H1 (cell line): Measurements from ENCODE around the gene SMO. TPM values are rescaled to one million over a fixed set of nuclear protein-coding genes. Genes with fewer than 3 reads are reported as not detected.

Experiments used
- CTCF ChIA-PET: fragments of 300-600 bp; sonication (Branson Sonifier 250); formaldehyde crosslinking; loops from one replicate; lab custom pipeline; 2021; ENCODE audit not compliant: partially characterized antibody; lab: Charles Lee
- POLR2A ChIA-PET: fragments of 300-600 bp; sonication (Branson Sonifier 250); formaldehyde crosslinking; loops from one replicate; lab custom pipeline; 2021; ENCODE audit warnings: inconsistent platforms; ENCODE audit not compliant: partially characterized antibody; lab: Charles Lee
- DNase-seq, 2 experiments: peaks; one replicate each; pipeline versions ENCODE4 v3.0.0 to v3.0.0-alpha.2; 2010 to 2022; ENCODE audit warnings: low spot score in 2 of 2, low read depth in 1 of 2, mixed read lengths in 1 of 2
- FAIRE-seq: peaks from 2 replicates; lab custom pipeline; 2011; peaks lifted over from hg19 to GRCh38; lab: Jason Lieb, UNC
- H2AFZ ChIP-seq: 2 replicates; pipeline ENCODE4 v1.8.1; 2012; ENCODE audit warnings: low read length, inconsistent platforms
- H2AK5ac ChIP-seq: 2 replicates; pipeline ENCODE4 v1.6.1; 2013; ENCODE audit warnings: low read depth, low read length
- H2BK120ac ChIP-seq: replicated peaks from 2 replicates; pipeline ENCODE3; 2013; ENCODE audit warnings: low read depth, low read length, inconsistent platforms
- H2BK12ac ChIP-seq: 2 replicates; pipeline ENCODE4 v1.6.1; 2013; ENCODE audit warnings: low read depth, low read length
- H2BK15ac ChIP-seq: 2 replicates; pipeline ENCODE4 v1.6.1; 2013; ENCODE audit warnings: low read length
- H2BK20ac ChIP-seq: 2 replicates; pipeline ENCODE4 v1.6.1; 2013; ENCODE audit warnings: low read length
- H2BK5ac ChIP-seq: 2 replicates; pipeline ENCODE4 v1.6.1; 2013; ENCODE audit warnings: low read depth, low read length
- H3K14ac ChIP-seq: 2 replicates; pipeline ENCODE4 v1.6.1; 2013; ENCODE audit warnings: inconsistent platforms; ENCODE audit not compliant: insufficient read length
- H3K18ac ChIP-seq: 2 replicates; pipeline ENCODE4 v1.6.1; 2013; ENCODE audit warnings: low read length; ENCODE audit errors: extremely low read depth
- H3K23ac ChIP-seq: 2 replicates; pipeline ENCODE4 v1.6.1; 2013; ENCODE audit warnings: inconsistent platforms; ENCODE audit not compliant: insufficient read length
- H3K23me2 ChIP-seq: 2 replicates; pipeline ENCODE4 v1.6.1; 2013; ENCODE audit warnings: low read depth, low read length
- H3K27ac ChIP-seq: 2 replicates; pipeline ENCODE4 v1.6.1; 2011; ENCODE audit warnings: low read depth, low read length, inconsistent platforms
- H3K27me3 ChIP-seq, 4 experiments: replicated peaks in 1 of 4; 1 replicate in 1 of 4; 2 replicates in 3 of 4; pipeline versions ENCODE4 v1.6.1 to v1.8.1; 2011 to 2013; ENCODE audit warnings: low read length in 3 of 4, mild to moderate bottlenecking in 3 of 4, inconsistent platforms in 2 of 4, mixed read lengths in 2 of 4, moderate library complexity in 1 of 4; ENCODE audit not compliant: control insufficient read depth in 3 of 4, insufficient read depth in 3 of 4; ENCODE audit errors: extremely low read depth in 1 of 4
- H3K36me3 ChIP-seq, 4 experiments: 2 replicates each; pipeline versions ENCODE4 v1.6.1 to v1.8.1; 2011 to 2013; ENCODE audit warnings: mild to moderate bottlenecking in 4 of 4, low read length in 3 of 4, moderate library complexity in 2 of 4, control low read depth in 1 of 4, inconsistent platforms in 1 of 4; ENCODE audit not compliant: insufficient read depth in 4 of 4, control insufficient read depth in 2 of 4
- H3K4ac ChIP-seq: replicated peaks from 2 replicates; pipeline ENCODE3; 2013; ENCODE audit warnings: low read length, low read depth, mixed read lengths, inconsistent platforms; ENCODE audit not compliant: insufficient read length
- H3K4me1 ChIP-seq, 4 experiments: replicated peaks in 1 of 4; 1 replicate in 1 of 4; 2 replicates in 3 of 4; pipeline versions ENCODE4 v1.6.1 to v1.8.1; 2011 to 2013; ENCODE audit warnings: low read length in 3 of 4, inconsistent platforms in 2 of 4, mixed read lengths in 1 of 4; ENCODE audit not compliant: insufficient read depth in 4 of 4, control insufficient read depth in 3 of 4
- H3K4me2 ChIP-seq, 2 experiments: 2 replicates each; pipeline versions ENCODE4 v1.6.1 to v1.8.1; 2011 to 2013; ENCODE audit warnings: low read depth in 2 of 2, low read length in 2 of 2, control low read depth in 1 of 2, inconsistent platforms in 1 of 2, mild to moderate bottlenecking in 1 of 2; ENCODE audit not compliant: insufficient read depth in 1 of 2
- H3K4me3 ChIP-seq, 4 experiments: fragments of 200-600, 300-600 bp in 1 of 4; sonication (generic), shearing (Covaris generic), sonication (Bioruptor Twin) in 1 of 4; 2 replicates each; pipeline versions ENCODE4 v1.5.1 to v1.8.1; 2011 to 2016; ENCODE audit warnings: low read length in 4 of 4, low read depth in 3 of 4, control low read depth in 2 of 4, inconsistent platforms in 2 of 4, mild to moderate bottlenecking in 2 of 4, mixed read lengths in 1 of 4, moderate library complexity in 1 of 4; ENCODE audit not compliant: insufficient read depth in 2 of 4; ENCODE audit errors: extremely low read depth in 1 of 4
- H3K56ac ChIP-seq: replicated peaks from 2 replicates; pipeline ENCODE3; 2013; ENCODE audit warnings: low read depth, mild to moderate bottlenecking, mixed read lengths, low read length, inconsistent platforms; ENCODE audit not compliant: insufficient read length
- H3K79me1 ChIP-seq: 2 replicates; pipeline ENCODE4 v1.6.1; 2013; ENCODE audit warnings: low read depth, low read length, control low read depth
- H3K79me2 ChIP-seq, 2 experiments: 2 replicates each; pipeline versions ENCODE4 v1.6.1 to v1.8.1; 2012 to 2013; ENCODE audit warnings: low read length in 2 of 2, mild to moderate bottlenecking in 2 of 2, inconsistent platforms in 1 of 2; ENCODE audit not compliant: insufficient read depth in 2 of 2, control insufficient read depth in 1 of 2
- H3K9ac ChIP-seq, 4 experiments: replicated peaks in 1 of 4; 1 replicate in 1 of 4; 2 replicates in 3 of 4; pipeline versions ENCODE4 v1.6.1 to v1.8.1; 2011 to 2013; ENCODE audit warnings: low read depth in 3 of 4, low read length in 3 of 4, control low read depth in 2 of 4, mild to moderate bottlenecking in 2 of 4, moderate library complexity in 2 of 4, inconsistent platforms in 1 of 4; ENCODE audit errors: extremely low read depth in 1 of 4
- H3K9me3 ChIP-seq, 2 experiments: 2 replicates each; pipeline versions ENCODE4 v1.6.1 to v1.8.1; 2012 to 2013; ENCODE audit warnings: mild to moderate bottlenecking in 2 of 2, moderate library complexity in 2 of 2, control low read depth in 1 of 2, inconsistent platforms in 1 of 2, low read depth in 1 of 2, low read length in 1 of 2, mixed read lengths in 1 of 2; ENCODE audit not compliant: insufficient read depth in 2 of 2
- H4K20me1 ChIP-seq, 2 experiments: replicated peaks in 1 of 2; 2 replicates each; pipeline versions ENCODE3 to v1.8.1; 2011 to 2013; ENCODE audit warnings: inconsistent platforms in 2 of 2, low read length in 2 of 2, mild to moderate bottlenecking in 1 of 2; ENCODE audit not compliant: insufficient read depth in 2 of 2, control insufficient read depth in 1 of 2
- H4K5ac ChIP-seq: 2 replicates; pipeline ENCODE4 v1.6.1; 2013; ENCODE audit warnings: low read length, low read depth, mixed read lengths, inconsistent platforms; ENCODE audit not compliant: insufficient read length
- H4K8ac ChIP-seq: 2 replicates; pipeline ENCODE4 v1.8.0; 2013; ENCODE audit warnings: mild to moderate bottlenecking, moderate library complexity, low read length, inconsistent platforms; ENCODE audit not compliant: insufficient read depth; ENCODE audit errors: extremely low read depth
- H4K91ac ChIP-seq: replicated peaks from 2 replicates; pipeline ENCODE3; 2013; ENCODE audit warnings: low read length, mixed read lengths, inconsistent platforms; ENCODE audit not compliant: insufficient read length
- BACH1 ChIP-seq: IDR thresholded peaks from 2 replicates; pipeline ENCODE4 v1.6.1; 2012; ENCODE audit warnings: low read length, improper control_type of control experiment
- CBX5 ChIP-seq: fragments of 300-800, 300-1000 bp; sonication (generic); IDR thresholded peaks from 2 replicates; pipeline ENCODE4 v1.7.1; 2016; ENCODE audit warnings: antibody characterized with exemption, low read length, low read depth
- CTBP2 ChIP-seq: IDR thresholded peaks from 2 replicates; pipeline ENCODE4 v1.7.0; 2011; ENCODE audit warnings: borderline replicate concordance, mild to moderate bottlenecking, moderate library complexity, mixed read lengths, low read length; ENCODE audit not compliant: insufficient read depth, insufficient read length
- HDAC2 ChIP-seq, 2 experiments: fragments of 300-600 bp in 1 of 2; sonication (generic) in 1 of 2; IDR thresholded peaks; 2 replicates each; pipeline ENCODE4 v1.6.1; 2011 to 2012; ENCODE audit warnings: low read depth in 2 of 2, low read length in 2 of 2, mild to moderate bottlenecking in 2 of 2, moderate library complexity in 2 of 2, borderline replicate concordance in 1 of 2, inconsistent platforms in 1 of 2
- MAFK ChIP-seq: IDR thresholded peaks from 2 replicates; pipeline ENCODE4 v1.6.1; 2012; ENCODE audit warnings: low read depth, mild to moderate bottlenecking, improper control_type of control experiment, low read length
- NRF1 ChIP-seq: IDR thresholded peaks from 2 replicates; pipeline ENCODE4 v1.6.1; 2011; ENCODE audit warnings: mild to moderate bottlenecking, low read depth, low read length, improper control_type of control experiment
- PHF8 ChIP-seq: fragments of 200-600 bp; sonication (generic); conservative IDR thresholded peaks from 2 replicates; pipeline ENCODE4 v1.7.1; 2012; ENCODE audit warnings: low read depth, mild to moderate bottlenecking, inconsistent platforms, low read length, moderate library complexity
- RXRA ChIP-seq: IDR thresholded peaks from 2 replicates; pipeline ENCODE4 v1.6.1; 2011; ENCODE audit warnings: low read depth, mild to moderate bottlenecking, low read length, moderate library complexity; ENCODE audit not compliant: insufficient read depth
- SIN3A ChIP-seq, 2 experiments: IDR thresholded peaks in 1 of 2; conservative IDR thresholded peaks in 1 of 2; 2 replicates each; pipeline ENCODE4 v1.6.1; 2011 to 2012; ENCODE audit warnings: low read length in 2 of 2, improper control_type of control experiment in 1 of 2, low read depth in 1 of 2, mild to moderate bottlenecking in 1 of 2
- SRF ChIP-seq: IDR thresholded peaks from 2 replicates; pipeline ENCODE4 v1.6.1; 2011; ENCODE audit warnings: mild to moderate bottlenecking, low read depth, low read length, moderate library complexity
- USF2 ChIP-seq: IDR thresholded peaks from 2 replicates; pipeline ENCODE4 v1.6.1; 2011; ENCODE audit warnings: low read length, improper control_type of control experiment
- YY1 ChIP-seq: IDR thresholded peaks from 2 replicates; pipeline ENCODE4 v1.6.1; 2011; ENCODE audit warnings: low read depth, mild to moderate bottlenecking, low read length
- WGBS, 2 experiments: shearing (Covaris generic) in 1 of 2; methylation state at CpG; one replicate each; pipeline versions ENCODE4 v1.1.6 to v1.1.7; 2013 to 2015; ENCODE audit warnings: low lambda C conversion rate in 2 of 2, mixed read lengths in 2 of 2, inconsistent platforms in 1 of 2, low coverage in 1 of 2, missing lambda C conversion rate in 1 of 2; ENCODE audit not compliant: insufficient replicate concordance in 2 of 2, insufficient coverage in 1 of 2, insufficient read length in 1 of 2; ENCODE audit errors: extremely low coverage in 1 of 2, missing lambda C conversion rate in 1 of 2; 5-methylcytosine and 5-hydroxymethylcytosine counted together
- polyA plus RNA-seq, 7 experiments: library from polyadenylated mRNA; depleted of rRNA in 3 of 7; stranded (reverse) in 5 of 7; unstranded in 2 of 7; fragments of >200 nt in 5 of 7; fragments of 200-250 nt in 2 of 7; gene quantifications; 1 replicate in 5 of 7; 2 replicates in 1 of 7; 4 replicates in 1 of 7; pipeline versions ENCODE4 v1.2.1 to v1.2.3, GENCODE V29; 2011 to 2013; ENCODE audit warnings: missing spikeins in 2 of 7, mixed read lengths in 2 of 7
- total RNA-seq: library from RNA; stranded (reverse); fragmentation: NEBNext Ultra II Directional; extraction: Animal tissue kit (Norgen Biotek cat#: 25700); gene quantifications from 2 replicates; pipeline ENCODE4 v1.2.1, GENCODE V29; 2021

The SMO gene
- total and polyA plus RNA-seq, 2 of the 8 experiments (the other 6 are each of a cell fraction or from before 2014, with no cell fraction given), result 64.5 to 67.6 TPM

GRCh38 chr7:129193892-129194291 is 5.5 kb downstream of the SMO start:
- Histone ChIP-seq H2BK120ac (no peak overlapping the region), H3K36me3 (peaks cover 0 to 6% (median 2%) of the 10 kb centered on the region in 4 experiments; a peak in 1 of 8 replicates), H3K79me2 (peaks cover 24 to 91% of the 10 kb centered on the region in 2 experiments), H3K23me2 (peaks cover 10% of the 10 kb centered on the region), H3K27me3 (no peaks in the 10 kb centered on the region), H4K20me1 (peaks cover 14 to 15% of the 10 kb centered on the region in 2 experiments), H3K18ac (no peak overlapping the region), H3K4me1 (peaks cover 3 to 7% (median 5%) of the 10 kb centered on the region in 4 experiments; a peak in 6 of 7 replicates), H2BK12ac (no peak overlapping the region), H3K27ac (no peak overlapping the region), H2AK5ac (no peak overlapping the region), H3K9me3 (no peaks in the 10 kb centered on the region), H2BK5ac (no peak overlapping the region), H4K91ac (no peak overlapping the region), H3K9ac (no peak overlapping the region), H3K14ac (no peak overlapping the region), H4K8ac (no peak overlapping the region), H4K5ac (no peak overlapping the region), H2AFZ (no peak overlapping the region), H2BK15ac (no peak overlapping the region), H3K4me3 (no peak overlapping the region), H3K4ac (no peak overlapping the region), H2BK20ac (no peak overlapping the region), H3K4me2 (no peak overlapping the region), H3K23ac (no peak overlapping the region), H3K79me1 (peaks cover 16% of the 10 kb centered on the region), H3K56ac (no peak overlapping the region)
- no peak for DNase-seq
- POLR2A ChIA-PET, result interaction anchor here (2.9 kb wide), 1 partner anchor 25 kb away, joined by 14 read pairs; no protein-coding TSS in a partner anchor
- WGBS, 2 experiments, result 92% methylated on average over 3 of the region's 3 CpGs; no CpG with 5 or more reads in 1 of the 2 experiments
- FAIRE-seq, result no peak
- CTCF ChIA-PET, result interaction anchor here (0.8 to 3.1 kb wide), 6 partner anchors 14 to 185 kb away, joined by 3 to 26 read pairs (median 5); no protein-coding TSS in a partner anchor
- no peak for TF ChIP-seq MAFK
- TF ChIP-seq NRF1, result no peak
- no peak for TF ChIP-seq YY1
- TF ChIP-seq CTBP2, result no peak
- no peak for TF ChIP-seq CBX5
- no peak for TF ChIP-seq RXRA
- no peak for TF ChIP-seq SRF
- no peak for TF ChIP-seq BACH1
- no peak for TF ChIP-seq SIN3A (conservative IDR thresholded peaks at IDR 0.05 in 1 of 2, IDR thresholded peaks at IDR 0.05 in 1 of 2; ENCODE audit: low read depth in 1 of 2, low read length in 2 of 2)
- TF ChIP-seq USF2, result no peak
- no peak for TF ChIP-seq PHF8
- TF ChIP-seq HDAC2 (IDR thresholded peaks at IDR 0.05; ENCODE audit: borderline replicate concordance in 1 of 2, low read depth in 2 of 2, low read length in 2 of 2), result no peak
